GM23338 (cell line): ENCODE measurements around the gene KRT7. TPM values are rescaled to one million over a fixed set of nuclear protein-coding genes. Genes with fewer than 3 reads are reported as not detected.
A peak's percentile ranks its signal among the peaks of the same experiment; 100 is the strongest.

Experiments
- ATAC-seq: fragments of 200-7000 bp; cut with Tn5 transposase; 3 replicates; pipeline ENCODE4 v1.9.1; 2020
- DNase-seq: peaks from one replicate; pipeline ENCODE4 v3.0.0-alpha.2; 2015; ENCODE audit warnings: low spot score
- H2AFZ ChIP-seq: fragments of 200-600 bp; sonication (generic); 2 replicates; pipeline ENCODE4 v1.8.0; 2016; ENCODE audit warnings: antibody characterized with exemption, mild to moderate bottlenecking, moderate library complexity
- H3F3A ChIP-seq: fragments of 200-600 bp; sonication (generic); replicated peaks from 2 replicates; pipeline ENCODE4 v1.8.0; 2017; ENCODE audit warnings: antibody characterized with exemption, mixed run types, low read depth
- H3K27ac ChIP-seq: fragments of 200-600 bp; sonication (generic); 2 replicates; pipeline ENCODE4 v1.6.1; 2016; ENCODE audit warnings: low read depth
- H3K27me3 ChIP-seq: fragments of 200-600 bp; sonication (generic); 2 replicates; pipeline ENCODE4 v1.8.0; 2016; ENCODE audit warnings: mild to moderate bottlenecking, mixed run types, moderate library complexity; ENCODE audit not compliant: insufficient read depth
- H3K36me3 ChIP-seq: fragments of 200-600 bp; sonication (generic); 2 replicates; pipeline ENCODE4 v1.8.0; 2016; ENCODE audit warnings: mild to moderate bottlenecking; ENCODE audit not compliant: insufficient read depth
- H3K4me1 ChIP-seq: fragments of 200-600 bp; sonication (generic); 2 replicates; pipeline ENCODE4 v1.8.0; 2016; ENCODE audit warnings: mild to moderate bottlenecking, moderate library complexity; ENCODE audit not compliant: insufficient read depth
- H3K4me2 ChIP-seq: fragments of 200-600 bp; sonication (generic); 2 replicates; pipeline ENCODE4 v1.7.1; 2017; ENCODE audit warnings: mixed run types
- H3K4me3 ChIP-seq: fragments of 200-600 bp; sonication (generic); 2 replicates; pipeline ENCODE4 v1.6.1; 2016; ENCODE audit warnings: mixed run types
- H3K79me2 ChIP-seq: fragments of 200-600 bp; sonication (generic); replicated peaks from 2 replicates; pipeline ENCODE4 v1.8.0; 2017; ENCODE audit warnings: mild to moderate bottlenecking; ENCODE audit not compliant: insufficient read depth
- H3K9me2 ChIP-seq: fragments of 200-600 bp; sonication (generic); 2 replicates; pipeline ENCODE4 v1.8.0; 2017; ENCODE audit not compliant: insufficient read depth
- H4K20me1 ChIP-seq: fragments of 200-600 bp; sonication (generic); replicated peaks from 2 replicates; pipeline ENCODE4 v1.8.0; 2017; ENCODE audit warnings: mild to moderate bottlenecking; ENCODE audit not compliant: insufficient read depth
- H3K27ac Mint-ChIP-seq: 2 replicates; pipeline ENCODE4 v1.8.0; 2020; ENCODE audit warnings: inconsistent platforms, mild to moderate bottlenecking, moderate library complexity, mixed read lengths
- H3K27me3 Mint-ChIP-seq: 3 replicates; pipeline ENCODE4 v1.8.0; 2022; ENCODE audit warnings: low read depth, mild to moderate bottlenecking, moderate library complexity, mixed read lengths, inconsistent platforms; ENCODE audit not compliant: insufficient read depth, poor library complexity
- H3K36me3 Mint-ChIP-seq: 3 replicates; pipeline ENCODE4 v1.8.0; 2021; ENCODE audit warnings: low read depth, mild to moderate bottlenecking, inconsistent platforms, moderate library complexity, mixed read lengths
- H3K4me1 Mint-ChIP-seq: 3 replicates; pipeline ENCODE4 v1.8.0; 2020; ENCODE audit warnings: mild to moderate bottlenecking, inconsistent platforms, mixed read lengths
- H3K4me3 Mint-ChIP-seq: 3 replicates; pipeline ENCODE4 v1.8.0; 2021; ENCODE audit warnings: moderate library complexity, mild to moderate bottlenecking, inconsistent platforms, mixed read lengths
- H3K9me3 Mint-ChIP-seq: 3 replicates; pipeline ENCODE4 v1.8.0; 2020; ENCODE audit warnings: moderate library complexity, mild to moderate bottlenecking, inconsistent platforms, mixed read lengths
- CREB1 ChIP-seq: fragments of 250-450 bp; sonication (Bioruptor Pico); IDR thresholded peaks from 2 replicates; pipeline ENCODE4 v1.5.0; 2020; ENCODE audit warnings: low read depth, mild to moderate bottlenecking, moderate library complexity
- EZH2 ChIP-seq: fragments of 200-600 bp; sonication (generic); IDR thresholded peaks from one replicate; pipeline ENCODE4 v1.8.0; 2017; ENCODE audit warnings: antibody characterized with exemption, mild to moderate bottlenecking, low read depth; ENCODE audit not compliant: unreplicated experiment
- EZH2phosphoT487 ChIP-seq: fragments of 200-600 bp; sonication (generic); IDR thresholded peaks from one replicate; pipeline ENCODE4 v1.8.1; 2018; ENCODE audit warnings: antibody characterized with exemption; ENCODE audit not compliant: unreplicated experiment
- JUNB ChIP-seq: IDR thresholded peaks from one replicate; pipeline ENCODE4 v1.6.1; 2016; ENCODE audit warnings: antibody characterized with exemption; ENCODE audit not compliant: unreplicated experiment
- NANOG ChIP-seq: IDR thresholded peaks from 2 replicates; pipeline ENCODE4 v1.6.1; 2016; ENCODE audit warnings: antibody characterized with exemption, borderline replicate concordance
- POLR2AphosphoS5 ChIP-seq: IDR thresholded peaks from 2 replicates; pipeline ENCODE4 v1.6.1; 2016; ENCODE audit warnings: antibody characterized with exemption, low read depth
- ZNF114 ChIP-seq: fragments of 250-450 bp; sonication (Bioruptor Pico); IDR thresholded peaks from 2 replicates; pipeline ENCODE4 v1.5.0; 2020; ENCODE audit warnings: mild to moderate bottlenecking, moderate library complexity
- polyA plus RNA-seq: library from polyadenylated mRNA; unstranded; fragments of >200 nt; fragmentation: Nextera tagmentation; extraction: Ambion mirVana; gene quantifications from 2 replicates; pipeline ENCODE4 v1.2.1, GENCODE V29; 2016
- total RNA-seq: library from RNA; depleted of rRNA; stranded (reverse); fragments of >200 nt; shearing (Covaris generic); gene quantifications from 2 replicates; pipeline ENCODE4 v1.2.3, GENCODE V29; 2014
- TF ChIP-seq, protein P1 (sequence below), 2 experiments: fragments of 200-600 bp in 1 of 2; sonication (generic) in 1 of 2; conservative IDR thresholded peaks; 2 replicates each; pipeline versions ENCODE4 v1.5.1 to v1.6.1; 2016 to 2017; ENCODE audit warnings: antibody characterized with exemption in 2 of 2, low read depth in 2 of 2, mild to moderate bottlenecking in 2 of 2, moderate library complexity in 1 of 2
- TF ChIP-seq, protein P2 (sequence below): IDR thresholded peaks from one replicate; pipeline ENCODE4 v1.6.1; 2018; ENCODE audit warnings: antibody characterized with exemption; ENCODE audit not compliant: unreplicated experiment

Gene KRT7
- total and polyA plus RNA-seq, 2 experiments from 2014 or later: 6.5 to 9.4 TPM

DNA sequence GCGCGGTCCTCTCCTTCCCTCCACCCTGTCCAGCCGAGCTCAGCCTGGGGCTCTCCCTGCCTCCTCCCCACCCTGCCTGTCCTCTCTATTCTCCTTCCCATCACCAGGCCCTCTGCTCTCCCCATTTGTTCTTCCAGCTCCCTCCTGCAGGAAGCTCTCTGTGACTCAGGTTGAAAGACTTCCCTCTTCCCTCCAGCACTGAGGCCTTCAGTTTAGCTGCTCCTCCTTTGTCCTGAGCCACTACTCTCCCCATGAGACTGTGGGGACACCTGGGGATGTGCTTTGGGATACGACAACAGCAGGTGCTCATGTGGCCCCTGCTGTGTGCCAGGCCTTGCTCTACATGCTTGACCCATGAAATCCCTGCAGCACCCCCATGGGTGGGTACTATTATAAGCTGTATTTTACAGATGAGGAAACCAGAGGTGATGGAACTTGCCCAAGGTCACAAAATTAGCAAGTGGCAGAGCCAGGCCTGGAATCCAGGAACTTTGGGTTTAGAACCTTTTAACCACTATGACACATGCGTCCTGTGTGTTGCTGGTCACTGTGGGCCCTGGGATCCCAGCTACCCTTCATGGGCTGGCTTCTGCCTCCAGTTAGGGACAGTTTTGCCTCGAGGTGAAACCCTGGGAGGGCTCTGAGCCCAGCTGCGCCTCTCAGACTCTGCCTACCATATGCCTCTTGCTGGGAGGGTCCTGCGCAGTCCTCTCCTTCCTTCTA lies 46.8 kb upstream of the KRT7 start (continued):
- TF ChIP-seq, protein P1, sequence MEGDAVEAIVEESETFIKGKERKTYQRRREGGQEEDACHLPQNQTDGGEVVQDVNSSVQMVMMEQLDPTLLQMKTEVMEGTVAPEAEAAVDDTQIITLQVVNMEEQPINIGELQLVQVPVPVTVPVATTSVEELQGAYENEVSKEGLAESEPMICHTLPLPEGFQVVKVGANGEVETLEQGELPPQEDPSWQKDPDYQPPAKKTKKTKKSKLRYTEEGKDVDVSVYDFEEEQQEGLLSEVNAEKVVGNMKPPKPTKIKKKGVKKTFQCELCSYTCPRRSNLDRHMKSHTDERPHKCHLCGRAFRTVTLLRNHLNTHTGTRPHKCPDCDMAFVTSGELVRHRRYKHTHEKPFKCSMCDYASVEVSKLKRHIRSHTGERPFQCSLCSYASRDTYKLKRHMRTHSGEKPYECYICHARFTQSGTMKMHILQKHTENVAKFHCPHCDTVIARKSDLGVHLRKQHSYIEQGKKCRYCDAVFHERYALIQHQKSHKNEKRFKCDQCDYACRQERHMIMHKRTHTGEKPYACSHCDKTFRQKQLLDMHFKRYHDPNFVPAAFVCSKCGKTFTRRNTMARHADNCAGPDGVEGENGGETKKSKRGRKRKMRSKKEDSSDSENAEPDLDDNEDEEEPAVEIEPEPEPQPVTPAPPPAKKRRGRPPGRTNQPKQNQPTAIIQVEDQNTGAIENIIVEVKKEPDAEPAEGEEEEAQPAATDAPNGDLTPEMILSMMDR (conservative IDR thresholded peaks at IDR 0.05; ENCODE audit: low read depth in 2 of 2): no peak
- no peak for TF ChIP-seq CREB1 (CRISPR knock-in tag)

DNA sequence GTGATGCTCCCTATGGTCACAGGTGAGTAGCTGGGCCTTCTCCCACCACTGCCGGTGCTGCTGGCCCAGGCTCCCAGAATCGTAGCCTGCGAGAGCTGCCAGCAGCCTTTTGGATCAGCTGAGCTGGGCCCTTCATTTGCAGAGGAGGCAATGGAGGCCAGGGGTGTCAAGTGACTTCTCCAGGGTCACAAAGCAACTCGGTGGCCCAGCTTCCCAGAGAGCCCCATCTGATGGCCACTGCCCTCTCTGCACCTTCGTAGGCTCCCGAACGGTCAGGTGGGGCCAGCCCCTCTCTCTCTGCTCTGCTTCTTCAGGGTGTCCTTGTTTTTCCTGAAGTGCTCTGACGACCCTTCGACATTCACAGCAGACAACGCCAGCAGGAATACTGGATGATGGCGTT lies 45.8 kb upstream of the KRT7 start:
- Histone ChIP-seq H2AFZ (no peak overlapping the region), H3K27me3 (no peaks in the 10 kb centered on the region)
- peaks cover 7% of the 10 kb centered on the region for H3K27me3 Mint-ChIP-seq

DNA sequence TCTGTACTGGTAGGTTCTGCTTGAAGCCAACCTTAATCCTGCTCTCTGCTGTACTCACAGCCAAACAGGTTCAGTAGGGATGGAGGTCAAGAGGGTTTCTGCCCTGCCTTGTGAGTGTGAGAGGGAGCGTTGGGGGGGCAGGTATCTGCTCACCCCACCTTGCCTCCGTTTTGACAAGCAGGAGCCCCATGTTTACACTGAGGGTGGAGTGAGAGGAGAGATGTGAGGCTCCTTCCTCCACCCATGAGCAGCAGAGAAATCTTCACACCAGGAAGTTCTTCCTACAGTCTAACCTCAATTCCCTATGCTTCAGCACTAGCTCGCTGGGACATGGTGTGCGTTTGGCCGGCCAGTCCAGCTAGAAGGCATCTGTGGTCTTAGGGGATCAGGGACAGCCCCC lies 45.4 kb upstream of the KRT7 start:
- H3K9me2 ChIP-seq: no peaks in the 10 kb centered on the region
- no peaks in the 10 kb centered on the region for H3K27me3 ChIP-seq
- H3K4me2 ChIP-seq: no peak overlapping the region
- peaks cover 7% of the 10 kb centered on the region; the same call in 1 of the 2 replicates for H3K4me1 ChIP-seq
- H4K20me1 ChIP-seq: no peaks in the 10 kb centered on the region
- no peak overlapping the region for H3K4me3 ChIP-seq
- H3K4me3 Mint-ChIP-seq: no peak overlapping the region
- ATAC-seq: no peak
- H3K27ac ChIP-seq: no peak overlapping the region
- no peaks in the 10 kb centered on the region for H3K36me3 ChIP-seq
- H2AFZ ChIP-seq: no peak overlapping the region
- no peak overlapping the region for H3K27ac Mint-ChIP-seq
- no peaks in the 10 kb centered on the region for H3K79me2 ChIP-seq
- DNase-seq: no peak
- no peaks in the 10 kb centered on the region for H3F3A ChIP-seq
- H3K4me1 Mint-ChIP-seq: peaks cover 23% of the 10 kb centered on the region
- H3K9me3 Mint-ChIP-seq: no peaks in the 10 kb centered on the region
- no peaks in the 10 kb centered on the region for H3K36me3 Mint-ChIP-seq
- peaks cover 7% of the 10 kb centered on the region for H3K27me3 Mint-ChIP-seq
- TF ChIP-seq NANOG: no peak
- TF ChIP-seq, protein P1 (conservative IDR thresholded peaks at IDR 0.05; ENCODE audit: low read depth in 2 of 2): no peak
- no peak for TF ChIP-seq ZNF114 (CRISPR knock-in tag)
- no peak for TF ChIP-seq EZH2
- TF ChIP-seq POLR2AphosphoS5: no peak
- TF ChIP-seq JUNB: no peak
- TF ChIP-seq EZH2phosphoT487: no peak
- TF ChIP-seq, protein P2, sequence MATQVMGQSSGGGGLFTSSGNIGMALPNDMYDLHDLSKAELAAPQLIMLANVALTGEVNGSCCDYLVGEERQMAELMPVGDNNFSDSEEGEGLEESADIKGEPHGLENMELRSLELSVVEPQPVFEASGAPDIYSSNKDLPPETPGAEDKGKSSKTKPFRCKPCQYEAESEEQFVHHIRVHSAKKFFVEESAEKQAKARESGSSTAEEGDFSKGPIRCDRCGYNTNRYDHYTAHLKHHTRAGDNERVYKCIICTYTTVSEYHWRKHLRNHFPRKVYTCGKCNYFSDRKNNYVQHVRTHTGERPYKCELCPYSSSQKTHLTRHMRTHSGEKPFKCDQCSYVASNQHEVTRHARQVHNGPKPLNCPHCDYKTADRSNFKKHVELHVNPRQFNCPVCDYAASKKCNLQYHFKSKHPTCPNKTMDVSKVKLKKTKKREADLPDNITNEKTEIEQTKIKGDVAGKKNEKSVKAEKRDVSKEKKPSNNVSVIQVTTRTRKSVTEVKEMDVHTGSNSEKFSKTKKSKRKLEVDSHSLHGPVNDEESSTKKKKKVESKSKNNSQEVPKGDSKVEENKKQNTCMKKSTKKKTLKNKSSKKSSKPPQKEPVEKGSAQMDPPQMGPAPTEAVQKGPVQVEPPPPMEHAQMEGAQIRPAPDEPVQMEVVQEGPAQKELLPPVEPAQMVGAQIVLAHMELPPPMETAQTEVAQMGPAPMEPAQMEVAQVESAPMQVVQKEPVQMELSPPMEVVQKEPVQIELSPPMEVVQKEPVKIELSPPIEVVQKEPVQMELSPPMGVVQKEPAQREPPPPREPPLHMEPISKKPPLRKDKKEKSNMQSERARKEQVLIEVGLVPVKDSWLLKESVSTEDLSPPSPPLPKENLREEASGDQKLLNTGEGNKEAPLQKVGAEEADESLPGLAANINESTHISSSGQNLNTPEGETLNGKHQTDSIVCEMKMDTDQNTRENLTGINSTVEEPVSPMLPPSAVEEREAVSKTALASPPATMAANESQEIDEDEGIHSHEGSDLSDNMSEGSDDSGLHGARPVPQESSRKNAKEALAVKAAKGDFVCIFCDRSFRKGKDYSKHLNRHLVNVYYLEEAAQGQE: no peak

More for the DNA sequence above, 45.8 kb upstream of the KRT7 start:
- peaks cover 7% of the 10 kb centered on the region; the same call in 1 of the 2 replicates for H3K4me1 ChIP-seq
- no peak for DNase-seq
- H3K4me2 ChIP-seq: no peak overlapping the region
- peaks cover 23% of the 10 kb centered on the region for H3K4me1 Mint-ChIP-seq
- no peaks in the 10 kb centered on the region for H3F3A ChIP-seq
- H3K4me3 ChIP-seq: no peak overlapping the region
- no peaks in the 10 kb centered on the region for H3K36me3 ChIP-seq
- no peaks in the 10 kb centered on the region for H4K20me1 ChIP-seq
- no peaks in the 10 kb centered on the region for H3K36me3 Mint-ChIP-seq
- H3K9me2 ChIP-seq: no peaks in the 10 kb centered on the region
- H3K9me3 Mint-ChIP-seq: no peaks in the 10 kb centered on the region
- no peak overlapping the region for H3K27ac ChIP-seq
- no peak overlapping the region for H3K4me3 Mint-ChIP-seq
- no peaks in the 10 kb centered on the region for H3K79me2 ChIP-seq
- H3K27ac Mint-ChIP-seq: no peak overlapping the region
- no peak for ATAC-seq
- no peak for TF ChIP-seq EZH2phosphoT487
- TF ChIP-seq, protein P1 (conservative IDR thresholded peaks at IDR 0.05; ENCODE audit: low read depth in 2 of 2): peak in 1 of 2 experiments; percentile 32; a peak in 2 of 4 replicates
